Measurements from ENCODE around the gene SGTA. TPM values are rescaled to one million over a fixed set of nuclear protein-coding genes. Genes with fewer than 3 reads are reported as not detected.

The SGTA gene
- total RNA-seq, 4 donors from 2014 or later: 43.4 to 86.8 (median 73.4) TPM

DNA sequence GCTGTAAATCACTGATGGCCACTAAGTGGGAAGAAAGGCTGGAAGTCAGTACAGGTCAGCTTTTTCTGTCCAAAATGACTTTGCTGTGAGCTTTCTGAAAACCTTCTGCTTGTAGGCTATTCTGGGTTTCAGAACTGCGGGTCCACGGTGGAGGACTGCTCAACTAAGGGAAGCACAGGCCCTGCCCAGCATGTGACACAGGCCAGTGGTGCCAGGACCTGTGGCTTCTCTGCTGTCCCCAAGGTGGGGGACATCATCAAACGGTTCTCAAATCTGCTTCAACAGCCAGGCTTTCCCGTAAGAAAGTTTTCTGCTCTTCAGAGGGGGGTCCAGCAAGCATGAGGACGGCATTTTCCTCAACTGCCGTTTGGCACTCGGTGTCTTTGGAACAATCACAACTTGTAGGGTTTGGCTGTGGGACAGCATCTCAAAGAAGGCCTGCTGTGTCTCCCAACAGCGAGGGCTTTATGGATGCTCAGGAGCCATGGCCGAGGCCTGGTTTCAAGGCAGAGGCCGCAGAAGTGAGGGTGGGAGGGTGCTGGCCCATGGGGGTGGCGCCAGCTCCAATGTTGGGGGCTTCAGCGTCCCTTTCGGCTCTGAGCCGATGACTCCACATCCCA is 3.8 kb downstream of the SGTA start:
- DNase-seq: no peak
- Histone ChIP-seq H3K36me3 (no peaks in the 10 kb centered on the region), H3K4me1 (peaks cover 33% of the 10 kb centered on the region in 2 donors), H3K4me3 (replicated peaks in 1 of 3) (no peak overlapping the region), H3K9me3 (no peaks in the 10 kb centered on the region), H3K27ac (no peak overlapping the region), H3K27me3 (no peaks in the 10 kb centered on the region)
- TF ChIP-seq, protein P1, sequence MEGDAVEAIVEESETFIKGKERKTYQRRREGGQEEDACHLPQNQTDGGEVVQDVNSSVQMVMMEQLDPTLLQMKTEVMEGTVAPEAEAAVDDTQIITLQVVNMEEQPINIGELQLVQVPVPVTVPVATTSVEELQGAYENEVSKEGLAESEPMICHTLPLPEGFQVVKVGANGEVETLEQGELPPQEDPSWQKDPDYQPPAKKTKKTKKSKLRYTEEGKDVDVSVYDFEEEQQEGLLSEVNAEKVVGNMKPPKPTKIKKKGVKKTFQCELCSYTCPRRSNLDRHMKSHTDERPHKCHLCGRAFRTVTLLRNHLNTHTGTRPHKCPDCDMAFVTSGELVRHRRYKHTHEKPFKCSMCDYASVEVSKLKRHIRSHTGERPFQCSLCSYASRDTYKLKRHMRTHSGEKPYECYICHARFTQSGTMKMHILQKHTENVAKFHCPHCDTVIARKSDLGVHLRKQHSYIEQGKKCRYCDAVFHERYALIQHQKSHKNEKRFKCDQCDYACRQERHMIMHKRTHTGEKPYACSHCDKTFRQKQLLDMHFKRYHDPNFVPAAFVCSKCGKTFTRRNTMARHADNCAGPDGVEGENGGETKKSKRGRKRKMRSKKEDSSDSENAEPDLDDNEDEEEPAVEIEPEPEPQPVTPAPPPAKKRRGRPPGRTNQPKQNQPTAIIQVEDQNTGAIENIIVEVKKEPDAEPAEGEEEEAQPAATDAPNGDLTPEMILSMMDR (IDR thresholded peaks at IDR 0.05): no peak
- TF ChIP-seq POLR2A (IDR thresholded peaks at IDR 0.05): no peak
- 87 to 92% methylated on average over 10 to 14 of the region's 14 CpGs for WGBS, 2 donors
- intact Hi-C loops (cut with DNase I): no loop called here

- peaks cover 24 to 26% of the 10 kb centered on the region in 2 donors for H3K4me1 ChIP-seq
- no peaks in the 10 kb centered on the region for H3K9me3 ChIP-seq
- H3K27ac ChIP-seq: no peak overlapping the region
- H3K27me3 ChIP-seq: no peaks in the 10 kb centered on the region
- intact Hi-C loops (cut with DNase I): no loop called here
- TF ChIP-seq, protein P1 (IDR thresholded peaks at IDR 0.05): no peak
- TF ChIP-seq POLR2A (IDR thresholded peaks at IDR 0.05): no peak
- WGBS, 2 donors: 94% methylated on average over 18 to 19 of the region's 19 CpGs
- no peaks in the 10 kb centered on the region for H3K36me3 ChIP-seq
- no peak for DNase-seq
- H3K4me3 ChIP-seq (replicated peaks in 1 of 3): no peak overlapping the region
Observed at GRCh38 chr19:2777952-2778683, 5.0 kb downstream of the SGTA start.

GRCh38 chr19:2775556-2776430 is 7.3 kb downstream of the SGTA start:
- H3K9me3 ChIP-seq: no peaks in the 10 kb centered on the region
- H3K4me3 ChIP-seq (replicated peaks in 1 of 3): no peak overlapping the region
- WGBS, 2 donors: 80 to 85% methylated on average over 29 of the region's 29 CpGs
- no peaks in the 10 kb centered on the region for H3K27me3 ChIP-seq
- intact Hi-C loops (cut with DNase I): no loop called here
- H3K4me1 ChIP-seq: peaks cover 7 to 8% of the 10 kb centered on the region in 2 donors
- TF ChIP-seq, protein P1 (IDR thresholded peaks at IDR 0.05): no peak
- no peak for TF ChIP-seq POLR2A (IDR thresholded peaks at IDR 0.05)
- H3K27ac ChIP-seq: peak overlapping the region; percentile 31 to 51 (median 36)
- DNase-seq: peak in 1 of 2 donors; percentile 35
- H3K36me3 ChIP-seq: no peaks in the 10 kb centered on the region

DNA sequence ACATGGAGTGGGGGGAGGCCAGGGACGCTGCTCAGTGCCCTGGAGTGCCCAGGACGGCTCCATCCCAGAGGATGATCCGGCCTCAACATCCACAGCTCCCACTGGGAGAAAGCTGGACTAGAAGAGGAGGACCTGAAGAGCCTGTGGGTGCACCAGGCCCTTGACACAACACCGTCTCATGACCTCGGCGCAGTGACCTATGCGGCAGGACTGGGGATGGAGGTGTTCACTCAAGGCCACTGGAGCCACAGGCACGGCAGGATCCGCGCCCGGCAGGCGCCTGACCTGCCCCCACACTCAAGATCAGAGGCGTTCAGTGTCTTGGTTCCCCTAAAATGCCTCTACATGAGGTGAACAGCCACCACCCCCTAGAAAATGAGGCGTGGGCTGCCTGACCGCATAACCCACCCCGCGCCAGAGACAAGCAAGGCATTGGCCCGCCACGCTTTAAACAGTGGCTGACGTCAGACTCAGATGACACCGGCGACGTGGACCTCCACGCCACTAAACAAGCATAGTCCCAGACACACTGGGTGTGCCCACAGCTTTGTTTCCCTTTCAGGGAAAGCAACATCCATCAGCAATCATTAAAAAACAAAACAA is 8.0 kb downstream of the SGTA start:
- no peak for DNase-seq
- Histone ChIP-seq H3K4me3 (replicated peaks in 1 of 3) (no peak overlapping the region), H3K9me3 (no peaks in the 10 kb centered on the region), H3K27ac (peak overlapping the region; percentile 31 to 51 (median 36)), H3K36me3 (no peaks in the 10 kb centered on the region), H3K4me1 (peaks cover under 1 to 5% of the 10 kb centered on the region in 2 donors), H3K27me3 (no peaks in the 10 kb centered on the region)
- TF ChIP-seq POLR2A (IDR thresholded peaks at IDR 0.05): no peak
- TF ChIP-seq, protein P1 (IDR thresholded peaks at IDR 0.05): no peak
- WGBS, 2 donors: 84 to 93% methylated on average over 20 to 22 of the region's 24 CpGs
- intact Hi-C loops (cut with DNase I): no loop called here

All from thyroid gland (tissue), 4 donors.